Measurements from ENCODE around the gene NBEAL2. TPM values are rescaled to one million over a fixed set of nuclear protein-coding genes. Genes with fewer than 3 reads are reported as not detected.

NBEAL2 gene
- total and polyA plus RNA-seq, 2 donors (not counting 1 experiment from before 2014, with no cell fraction given) = 1.5 to 4.5 TPM

- Histone ChIP-seq H3K79me2 (ENCODE audit: control insufficient read depth, insufficient read depth, low read length) (peaks cover 96% of the 10 kb centered on the region), H3K9me3 (ENCODE audit: control insufficient read depth, insufficient read depth, low read depth, low read length) (no peaks in the 10 kb centered on the region), H3K9ac (ENCODE audit: insufficient read depth, low read length) (no peak overlapping the region), H2AFZ (ENCODE audit: low read length) (no peak overlapping the region), H3K4me3 (replicated peaks in 1 of 4; ENCODE audit: control extremely low read depth in 1 of 4, insufficient read depth in 1 of 4, low read depth in 3 of 4, low read length in 4 of 4) (no peak overlapping the region), H3K4me1 (ENCODE audit: control insufficient read depth, extremely low read depth, insufficient read depth, low read length) (peaks cover 2% of the 10 kb centered on the region), H3K36me3 (ENCODE audit: control insufficient read depth, insufficient read depth, low read length) (no peaks in the 10 kb centered on the region), H3K4me2 (ENCODE audit: extremely low read depth, insufficient read depth, low read length) (no peak overlapping the region), H3K27ac (ENCODE audit: insufficient read depth, low read length) (no peak overlapping the region), H3K27me3 (ENCODE audit: control insufficient read depth, insufficient read depth, low read length) (no peaks in the 10 kb centered on the region), H4K20me1 (ENCODE audit: control insufficient read depth, extremely low read depth, insufficient read depth, low read length) (peaks cover 4% of the 10 kb centered on the region)
- DNase-seq (ENCODE audit: low read depth in 2 of 2) = no peak
- TF ChIP-seq EZH2 (IDR thresholded peaks at IDR 0.05; ENCODE audit: low read length, missing control alignments) = no peak
- TF ChIP-seq, protein P1, sequence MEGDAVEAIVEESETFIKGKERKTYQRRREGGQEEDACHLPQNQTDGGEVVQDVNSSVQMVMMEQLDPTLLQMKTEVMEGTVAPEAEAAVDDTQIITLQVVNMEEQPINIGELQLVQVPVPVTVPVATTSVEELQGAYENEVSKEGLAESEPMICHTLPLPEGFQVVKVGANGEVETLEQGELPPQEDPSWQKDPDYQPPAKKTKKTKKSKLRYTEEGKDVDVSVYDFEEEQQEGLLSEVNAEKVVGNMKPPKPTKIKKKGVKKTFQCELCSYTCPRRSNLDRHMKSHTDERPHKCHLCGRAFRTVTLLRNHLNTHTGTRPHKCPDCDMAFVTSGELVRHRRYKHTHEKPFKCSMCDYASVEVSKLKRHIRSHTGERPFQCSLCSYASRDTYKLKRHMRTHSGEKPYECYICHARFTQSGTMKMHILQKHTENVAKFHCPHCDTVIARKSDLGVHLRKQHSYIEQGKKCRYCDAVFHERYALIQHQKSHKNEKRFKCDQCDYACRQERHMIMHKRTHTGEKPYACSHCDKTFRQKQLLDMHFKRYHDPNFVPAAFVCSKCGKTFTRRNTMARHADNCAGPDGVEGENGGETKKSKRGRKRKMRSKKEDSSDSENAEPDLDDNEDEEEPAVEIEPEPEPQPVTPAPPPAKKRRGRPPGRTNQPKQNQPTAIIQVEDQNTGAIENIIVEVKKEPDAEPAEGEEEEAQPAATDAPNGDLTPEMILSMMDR (conservative IDR thresholded peaks at IDR 0.05 in 1 of 2, IDR thresholded peaks at IDR 0.05 in 1 of 2; ENCODE audit: low read depth in 1 of 2, low read length in 2 of 2) = no peak
Measured at GRCh38 chr3:46971151-46971550, 8.3 kb upstream of the NBEAL2 start.

DNA sequence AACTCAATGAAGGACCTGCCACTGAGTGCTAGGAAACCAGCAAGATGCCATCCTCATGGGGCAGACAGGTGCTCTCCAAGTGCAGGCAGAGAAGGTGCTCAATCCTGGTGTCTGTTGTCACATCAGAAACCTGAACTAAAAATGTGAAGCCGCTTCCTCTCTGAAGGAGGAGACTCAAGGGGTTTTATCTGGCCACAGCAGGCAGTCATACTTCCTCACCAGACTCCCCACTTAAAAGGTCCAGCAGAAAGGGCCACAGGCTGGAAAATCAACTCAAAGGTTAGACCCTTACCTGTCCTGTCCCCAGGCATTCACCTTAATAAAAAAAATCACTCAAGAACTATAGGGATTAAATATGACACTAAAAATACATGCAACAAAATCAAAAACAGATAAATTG, 7.7 kb upstream of the NBEAL2 start:
- no peak for DNase-seq (ENCODE audit: low read depth in 2 of 2)
- Histone ChIP-seq H2AFZ (ENCODE audit: low read length) (no peak overlapping the region), H3K27me3 (ENCODE audit: control insufficient read depth, insufficient read depth, low read length) (no peaks in the 10 kb centered on the region), H3K36me3 (ENCODE audit: control insufficient read depth, insufficient read depth, low read length) (no peaks in the 10 kb centered on the region), H3K79me2 (ENCODE audit: control insufficient read depth, insufficient read depth, low read length) (peaks cover 92% of the 10 kb centered on the region), H3K4me2 (ENCODE audit: extremely low read depth, insufficient read depth, low read length) (no peak overlapping the region), H3K27ac (ENCODE audit: insufficient read depth, low read length) (no peak overlapping the region), H3K4me1 (ENCODE audit: control insufficient read depth, extremely low read depth, insufficient read depth, low read length) (peaks cover 2% of the 10 kb centered on the region), H4K20me1 (ENCODE audit: control insufficient read depth, extremely low read depth, insufficient read depth, low read length) (peaks cover 4% of the 10 kb centered on the region), H3K9me3 (ENCODE audit: control insufficient read depth, insufficient read depth, low read depth, low read length) (no peaks in the 10 kb centered on the region), H3K9ac (ENCODE audit: insufficient read depth, low read length) (no peak overlapping the region), H3K4me3 (replicated peaks in 1 of 4; ENCODE audit: control extremely low read depth in 1 of 4, insufficient read depth in 1 of 4, low read depth in 3 of 4, low read length in 4 of 4) (no peak overlapping the region)
- TF ChIP-seq EZH2 (IDR thresholded peaks at IDR 0.05; ENCODE audit: low read length, missing control alignments) = no peak
- TF ChIP-seq, protein P1 (conservative IDR thresholded peaks at IDR 0.05 in 1 of 2, IDR thresholded peaks at IDR 0.05 in 1 of 2; ENCODE audit: low read depth in 1 of 2, low read length in 2 of 2) = no peak

DNA sequence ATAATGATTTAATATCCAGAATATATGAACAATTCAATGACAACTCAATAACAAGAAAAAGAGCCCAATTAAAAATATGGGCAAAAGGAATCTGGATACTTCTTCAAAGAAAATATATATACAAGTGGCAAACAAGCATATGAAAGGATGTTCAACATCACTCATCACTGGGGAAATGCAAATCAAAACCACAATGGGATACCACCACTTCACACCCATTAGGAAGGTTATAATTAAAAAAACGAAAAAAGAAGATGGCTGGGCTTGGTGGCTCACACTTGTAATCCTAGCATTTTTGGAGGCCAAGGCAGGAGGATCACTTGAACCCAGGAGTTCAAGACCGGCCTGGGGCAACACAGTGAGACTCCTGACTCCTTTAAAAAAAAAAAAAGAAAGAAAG, 7.1 kb upstream of the NBEAL2 start:
- Histone ChIP-seq H3K9me3 (ENCODE audit: control insufficient read depth, insufficient read depth, low read depth, low read length) (no peaks in the 10 kb centered on the region), H4K20me1 (ENCODE audit: control insufficient read depth, extremely low read depth, insufficient read depth, low read length) (peaks cover 4% of the 10 kb centered on the region), H3K4me2 (ENCODE audit: extremely low read depth, insufficient read depth, low read length) (no peak overlapping the region), H3K4me3 (replicated peaks in 1 of 4; ENCODE audit: control extremely low read depth in 1 of 4, insufficient read depth in 1 of 4, low read depth in 3 of 4, low read length in 4 of 4) (no peak overlapping the region), H3K4me1 (ENCODE audit: control insufficient read depth, extremely low read depth, insufficient read depth, low read length) (peaks cover 4% of the 10 kb centered on the region), H3K79me2 (ENCODE audit: control insufficient read depth, insufficient read depth, low read length) (peaks cover 85% of the 10 kb centered on the region), H3K36me3 (ENCODE audit: control insufficient read depth, insufficient read depth, low read length) (no peaks in the 10 kb centered on the region), H2AFZ (ENCODE audit: low read length) (no peak overlapping the region), H3K27ac (ENCODE audit: insufficient read depth, low read length) (no peak overlapping the region), H3K27me3 (ENCODE audit: control insufficient read depth, insufficient read depth, low read length) (no peaks in the 10 kb centered on the region), H3K9ac (ENCODE audit: insufficient read depth, low read length) (no peak overlapping the region)
- TF ChIP-seq EZH2 (IDR thresholded peaks at IDR 0.05; ENCODE audit: low read length, missing control alignments) = no peak
- TF ChIP-seq, protein P1 (conservative IDR thresholded peaks at IDR 0.05 in 1 of 2, IDR thresholded peaks at IDR 0.05 in 1 of 2; ENCODE audit: low read depth in 1 of 2, low read length in 2 of 2) = no peak
- DNase-seq (ENCODE audit: low read depth in 2 of 2) = no peak

All from fibroblast of lung (primary cell).